ENCODE results near the gene ARL14EPL.

ARL14EPL gene

DNA sequence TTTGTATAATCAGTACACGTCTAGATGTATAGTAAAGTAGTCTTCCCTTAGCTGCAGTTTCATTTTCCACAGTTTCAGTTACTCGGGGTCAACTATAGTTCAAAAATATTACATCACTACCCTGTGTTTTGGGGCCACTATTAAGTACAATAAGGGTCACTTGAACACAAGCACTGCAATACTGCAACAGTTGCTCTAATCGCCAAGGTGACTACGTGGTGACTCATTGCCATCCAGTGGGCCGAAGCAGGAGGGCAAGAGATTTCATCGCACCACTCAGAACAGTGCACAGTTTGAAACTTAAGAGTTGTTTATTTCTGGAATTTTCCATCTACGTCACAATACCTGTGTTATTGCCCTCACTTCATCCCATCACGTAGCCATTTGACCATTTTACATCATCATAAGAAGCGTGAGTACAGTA is at the start of gene ARL14EPL:
TSS of gene ARL14EPL (plus strand) at position 379 of the 424 bp plus-strand sequence. CDS start 18,994 bp downstream, outside the sequence.
- no peak for DNase-seq (ENCODE audit: low read depth)

- no peak for DNase-seq (ENCODE audit: low read depth)
Observed at GRCh38 chr5:115983519-115983918, 48.8 kb upstream of the ARL14EPL start.

DNA sequence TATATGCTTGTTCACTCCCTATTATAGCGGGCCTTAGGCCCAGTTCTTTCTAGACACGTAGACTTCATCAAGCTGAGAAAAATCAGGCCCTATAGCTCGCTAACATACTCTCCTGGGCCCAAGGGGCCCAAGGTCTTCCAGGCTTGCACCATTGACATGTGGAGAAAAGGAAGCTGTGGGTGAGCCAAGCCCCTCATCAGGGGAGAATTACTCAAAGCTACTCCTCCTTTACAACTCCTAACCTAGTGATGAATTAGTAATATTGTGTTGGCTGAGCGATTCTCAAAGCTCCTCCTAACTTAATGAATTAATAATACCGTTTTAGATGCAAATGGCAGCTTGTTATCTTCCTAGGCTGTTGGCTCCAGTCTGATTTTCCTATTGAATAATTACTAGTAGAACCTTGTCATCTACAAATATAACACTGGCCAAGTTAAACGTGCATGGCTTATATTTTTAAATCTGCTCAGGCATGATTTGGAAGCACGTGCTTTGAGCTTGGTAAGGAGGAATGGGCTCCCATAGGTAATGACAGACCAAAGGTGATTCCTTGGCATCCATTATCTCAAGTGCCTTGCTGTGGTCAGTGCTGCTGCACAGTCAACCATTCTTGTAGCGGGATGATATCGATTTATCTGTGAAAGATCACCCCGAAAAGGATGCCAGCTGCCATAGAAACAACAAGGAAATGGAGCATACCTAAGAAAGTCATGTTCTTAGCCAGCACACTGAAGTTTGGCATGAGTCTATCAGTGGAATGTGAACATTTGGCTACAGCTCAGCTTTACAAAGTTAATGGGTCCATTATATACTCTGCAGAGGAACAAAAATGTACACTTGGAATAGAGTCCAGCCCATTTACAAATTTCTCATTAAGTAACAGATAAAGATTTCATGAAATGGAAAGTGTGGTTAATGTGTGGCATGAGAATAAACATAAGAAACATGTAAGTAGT is 46.2 kb upstream of the ARL14EPL start:
- DNase-seq (ENCODE audit: low read depth) = no peak

DNA sequence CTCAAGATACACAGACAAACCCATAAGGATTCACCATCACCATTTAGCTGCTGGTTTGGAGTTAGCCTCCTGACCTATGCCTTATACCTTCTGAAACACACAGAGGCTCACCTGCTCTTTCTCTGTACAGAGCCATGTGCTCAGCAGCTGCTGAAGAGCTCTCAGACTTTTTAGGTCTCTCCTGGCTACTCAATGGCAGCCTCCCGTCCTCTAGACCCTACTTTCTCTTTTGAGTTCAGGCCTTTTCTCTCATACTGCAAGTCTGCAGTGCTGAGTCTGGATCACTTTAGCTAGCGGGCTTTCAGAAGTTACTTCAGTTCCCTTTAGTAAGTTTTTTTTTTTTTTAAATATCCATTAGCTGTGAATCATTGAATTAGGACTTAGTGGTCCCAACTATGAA is 44.3 kb upstream of the ARL14EPL start:
- no peak for DNase-seq (ENCODE audit: low read depth)

- DNase-seq (ENCODE audit: low read depth) = no peak
Observed at GRCh38 chr5:115992848-115993350, 39.4 kb upstream of the ARL14EPL start.

GRCh38 chr5:115995351-115995750 is 36.9 kb upstream of the ARL14EPL start:
- no peak for DNase-seq (ENCODE audit: low read depth)

DNA sequence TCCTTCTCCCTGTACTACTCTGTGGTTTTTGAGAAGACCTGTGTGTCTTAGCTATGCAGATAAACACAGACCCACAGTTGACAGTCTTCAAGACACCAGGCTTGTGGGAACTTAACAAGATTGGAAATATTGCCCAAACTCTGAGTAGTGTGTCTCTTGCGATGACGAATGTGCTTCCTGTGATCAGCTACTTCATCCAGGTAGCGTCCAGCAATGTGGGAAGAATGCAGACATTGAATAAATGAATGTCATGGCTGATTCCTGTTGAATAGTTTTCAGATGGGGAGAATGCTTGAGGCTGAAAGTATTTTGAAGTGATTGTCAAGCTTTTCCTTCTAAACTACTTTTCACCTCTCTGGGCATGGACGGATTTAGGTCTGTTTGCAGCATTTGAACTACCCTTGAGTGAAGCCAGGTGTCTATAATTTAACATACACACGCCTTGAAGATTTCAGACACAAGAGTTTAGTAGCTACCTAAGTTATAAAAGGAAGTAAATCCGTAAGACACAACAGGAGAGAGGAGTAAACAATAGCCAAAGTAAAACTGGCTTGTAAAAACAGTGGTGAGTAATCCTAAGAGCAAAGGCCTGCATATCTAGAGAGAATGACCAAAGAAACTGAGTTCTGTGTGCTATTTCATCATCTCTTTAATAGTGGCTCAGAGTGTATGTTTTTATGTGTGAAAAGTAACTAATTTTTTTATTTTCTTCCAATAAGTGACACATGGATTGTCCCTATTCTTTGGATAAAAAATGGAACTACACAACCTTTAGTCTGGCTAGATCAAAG is 30.0 kb upstream of the ARL14EPL start:
- DNase-seq (ENCODE audit: low read depth) = no peak

DNA sequence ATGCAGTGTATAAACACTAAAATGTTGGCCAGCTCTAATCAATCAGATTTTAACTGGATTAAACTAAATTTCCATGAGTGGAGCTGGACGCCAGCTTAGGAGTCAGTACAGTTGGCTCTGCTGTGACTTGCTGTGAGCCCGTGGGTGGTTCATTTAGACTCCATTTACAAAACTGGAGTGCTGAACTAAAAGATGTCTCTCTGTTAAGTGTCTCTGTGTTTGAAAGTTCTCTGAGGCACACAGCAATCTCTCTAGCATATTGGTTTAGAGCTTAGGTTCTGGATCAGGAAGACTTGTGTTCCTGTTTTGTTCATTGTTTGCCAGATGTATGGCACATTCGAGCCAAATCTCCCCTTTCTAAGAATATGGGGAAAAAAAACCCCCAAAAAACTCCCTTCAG is 28.0 kb upstream of the ARL14EPL start:
- no peak for DNase-seq (ENCODE audit: low read depth)

DNA sequence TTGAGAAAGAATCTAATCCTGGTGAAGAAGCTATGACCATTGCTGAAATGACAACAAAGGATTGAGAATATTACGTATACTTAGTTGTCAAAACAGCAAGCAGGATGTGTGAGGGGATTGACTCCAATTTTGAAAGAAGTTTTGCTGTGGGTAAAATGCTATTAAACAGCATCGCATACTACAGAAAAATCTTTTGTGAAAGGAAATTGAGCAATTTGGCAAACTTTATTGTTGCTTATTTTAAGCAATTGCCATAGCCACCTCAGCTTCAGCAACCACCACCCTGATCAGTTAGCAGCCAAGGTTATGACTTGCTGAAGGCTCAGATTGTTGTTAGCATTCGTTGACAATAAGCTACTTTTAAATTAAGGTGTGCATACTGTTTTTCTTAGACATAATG is 22.5 kb upstream of the ARL14EPL start:
- DNase-seq (ENCODE audit: low read depth) = no peak

- no peak for DNase-seq (ENCODE audit: low read depth)
Observed at GRCh38 chr5:116011046-116011445, 21.2 kb upstream of the ARL14EPL start.

GRCh38 chr5:116013207-116013785 is 19.0 kb upstream of the ARL14EPL start:
- no peak for DNase-seq (ENCODE audit: low read depth)

DNA sequence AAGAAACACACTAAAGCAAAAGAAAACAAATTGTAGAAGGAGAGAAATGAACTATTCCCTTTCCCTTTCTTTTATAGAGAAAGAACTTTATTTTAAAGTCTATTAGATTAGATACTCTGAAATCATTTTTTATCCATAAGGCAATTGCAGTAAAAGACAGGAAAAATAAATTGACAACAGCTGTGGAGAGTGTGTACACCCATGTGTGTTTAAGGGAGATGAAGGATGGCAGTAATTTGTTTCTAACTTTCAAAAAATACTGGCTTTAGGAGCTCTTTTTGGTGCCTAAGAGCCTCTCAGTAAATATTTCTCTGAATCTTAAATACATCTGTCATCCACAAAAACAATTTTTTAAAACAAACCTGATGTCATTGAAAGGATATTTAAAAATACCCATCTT is 18.3 kb upstream of the ARL14EPL start:
- DNase-seq (ENCODE audit: low read depth) = no peak

DNA sequence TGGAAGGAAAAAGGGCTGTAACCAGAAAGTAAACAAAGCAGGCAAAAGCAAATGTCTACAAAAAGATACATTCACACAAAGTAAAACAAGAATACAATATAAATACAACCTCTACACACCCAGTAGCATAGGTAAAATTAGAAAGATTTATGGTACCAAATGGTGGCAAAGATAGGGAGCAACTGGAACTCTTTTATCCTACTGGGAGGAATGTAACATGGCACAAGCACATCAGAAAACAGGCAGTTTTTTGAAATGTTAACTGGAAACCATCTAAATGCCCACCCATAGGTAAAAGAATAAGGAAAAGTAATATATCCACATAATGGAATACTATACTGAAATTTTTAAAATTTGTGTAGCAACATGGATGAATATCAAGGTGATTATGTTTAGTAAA is 8.7 kb upstream of the ARL14EPL start:
- no peak for DNase-seq (ENCODE audit: low read depth)

DNA sequence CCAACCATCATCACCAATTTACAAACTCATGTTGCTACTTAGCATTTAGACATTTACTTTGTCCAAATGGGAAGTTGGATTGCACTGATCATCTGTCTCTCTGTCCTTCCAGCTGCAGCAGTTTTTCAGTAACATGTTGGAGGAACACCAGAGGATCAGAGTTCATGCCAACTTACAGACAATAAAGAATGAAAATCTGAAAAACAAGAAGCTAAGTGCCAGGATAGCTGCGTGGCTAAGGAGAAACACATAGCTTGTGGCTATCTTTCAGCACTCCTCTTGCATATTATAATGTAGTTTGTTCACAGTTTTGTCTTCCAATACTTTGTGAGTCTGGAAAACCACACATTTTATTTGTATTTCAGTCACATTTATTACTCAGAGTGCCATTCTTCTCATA is 6.4 kb upstream of the ARL14EPL start:
- no peak for DNase-seq (ENCODE audit: low read depth)

- DNase-seq (ENCODE audit: low read depth) = no peak
Observed at GRCh38 chr5:116032991-116033390, 719 bp downstream of the ARL14EPL start.

GRCh38 chr5:116035123-116035522 is 2.9 kb downstream of the ARL14EPL start:
- DNase-seq (ENCODE audit: low read depth) = no peak

GRCh38 chr5:116037236-116037822 is 5.1 kb downstream of the ARL14EPL start:
- DNase-seq (ENCODE audit: low read depth) = no peak

GRCh38 chr5:116038817-116039216 is 6.5 kb downstream of the ARL14EPL start:
- no peak for DNase-seq (ENCODE audit: low read depth)

GRCh38 chr5:116042375-116042774 is 10.1 kb downstream of the ARL14EPL start:
- DNase-seq (ENCODE audit: low read depth) = no peak

DNA sequence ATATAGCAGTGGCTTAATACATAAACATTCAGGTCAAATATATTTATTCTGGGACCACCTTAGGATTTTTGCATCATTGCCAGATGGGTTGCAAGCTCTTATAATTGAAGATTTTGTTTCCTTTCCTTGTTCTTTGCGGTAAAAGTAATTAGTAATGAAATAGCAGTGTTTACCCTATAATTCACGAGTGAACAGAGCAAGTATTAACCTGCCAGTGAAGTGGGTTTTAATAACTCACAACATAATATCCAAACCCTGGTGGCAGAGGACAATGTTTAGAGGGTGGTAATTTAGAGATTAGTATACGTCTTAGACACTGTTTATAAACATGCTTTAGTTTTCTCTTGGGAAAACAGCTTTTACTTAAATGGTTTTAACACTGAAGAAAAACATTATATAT is 11.8 kb downstream of the ARL14EPL start:
- no peak for DNase-seq (ENCODE audit: low read depth)

- no peak for DNase-seq (ENCODE audit: low read depth)
Observed at GRCh38 chr5:116045821-116046220, 13.5 kb downstream of the ARL14EPL start.

- no peak for DNase-seq (ENCODE audit: low read depth)
Observed at GRCh38 chr5:116046261-116046660, 14.0 kb downstream of the ARL14EPL start.
